Measurements from ENCODE around the gene ASXL3. TPM values are rescaled to one million over a fixed set of nuclear protein-coding genes. Genes with fewer than 3 reads are reported as not detected.

ASXL3 gene
- total RNA-seq, 4 donors from 2014 or later, result 0.93 to 2.2 (median 1.5) TPM

GRCh38 chr18:33653231-33653630 is 75.2 kb downstream of the ASXL3 start:
- Histone ChIP-seq H3K4me1 (no peaks in the 10 kb centered on the region), H3K36me3 (no peaks in the 10 kb centered on the region), H3K4me3 (no peak overlapping the region), H3K27me3 (no peaks in the 10 kb centered on the region), H3K9me3 (no peaks in the 10 kb centered on the region), H3K27ac (no peak overlapping the region)
- ATAC-seq, result no peak
- no peak for TF ChIP-seq POLR2A (IDR thresholded peaks at IDR 0.05)
- no peak for TF ChIP-seq EP300 (IDR thresholded peaks at IDR 0.05)
- TF ChIP-seq POLR2AphosphoS5 (IDR thresholded peaks at IDR 0.05), result no peak
- TF ChIP-seq CTCF (IDR thresholded peaks at IDR 0.05), result no peak
- WGBS, 2 donors (ENCODE audit: low coverage in 1 of 2), result 85 to 92% methylated on average over 2 to 3 of the region's 3 CpGs

GRCh38 chr18:33656889-33657448 is 79.0 kb downstream of the ASXL3 start:
- WGBS, 2 donors (ENCODE audit: low coverage in 1 of 2), result 44 to 51% methylated on average over 2 of the region's 2 CpGs
- Histone ChIP-seq H3K36me3 (no peaks in the 10 kb centered on the region), H3K9me3 (no peaks in the 10 kb centered on the region), H3K4me1 (no peaks in the 10 kb centered on the region), H3K4me3 (no peak overlapping the region), H3K27me3 (no peaks in the 10 kb centered on the region), H3K27ac (no peak overlapping the region)
- ATAC-seq, result no peak
- TF ChIP-seq POLR2A (IDR thresholded peaks at IDR 0.05), result no peak
- no peak for TF ChIP-seq POLR2AphosphoS5 (IDR thresholded peaks at IDR 0.05)
- TF ChIP-seq CTCF (IDR thresholded peaks at IDR 0.05), result no peak
- TF ChIP-seq EP300 (IDR thresholded peaks at IDR 0.05), result no peak

DNA sequence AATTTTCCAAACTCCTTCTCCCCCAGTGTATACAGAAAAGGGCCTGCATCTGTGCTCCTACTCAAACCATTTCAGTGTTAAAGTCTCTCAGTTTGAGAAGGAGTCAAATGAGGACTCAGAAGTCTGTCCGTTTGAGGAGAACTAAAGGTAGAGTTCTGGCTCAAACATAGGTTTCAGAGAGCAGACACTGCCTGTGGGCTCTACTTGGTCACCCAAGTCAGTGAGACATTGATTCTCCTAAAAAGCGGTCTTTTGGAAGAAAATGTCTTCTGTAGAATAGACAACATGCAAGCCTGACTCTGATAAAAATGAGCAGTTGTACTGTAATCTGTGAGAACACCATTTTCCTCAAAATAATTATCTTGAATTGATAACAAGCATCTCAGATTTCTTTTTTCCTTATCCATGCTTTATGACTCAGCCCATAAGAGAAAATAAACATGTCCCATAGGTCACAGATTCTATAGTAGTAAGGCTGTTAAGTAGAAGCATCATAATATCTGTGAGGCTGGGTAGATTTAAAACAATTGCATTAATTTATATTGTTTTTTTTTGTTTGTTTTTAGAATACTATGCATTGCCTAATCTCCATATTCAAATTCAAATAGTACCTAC is 82.8 kb downstream of the ASXL3 start:
- no peaks in the 10 kb centered on the region for H3K36me3 ChIP-seq
- TF ChIP-seq EP300 (IDR thresholded peaks at IDR 0.05), result no peak
- TF ChIP-seq CTCF (IDR thresholded peaks at IDR 0.05), result no peak
- TF ChIP-seq POLR2AphosphoS5 (IDR thresholded peaks at IDR 0.05), result no peak
- no peak for TF ChIP-seq POLR2A (IDR thresholded peaks at IDR 0.05)

DNA sequence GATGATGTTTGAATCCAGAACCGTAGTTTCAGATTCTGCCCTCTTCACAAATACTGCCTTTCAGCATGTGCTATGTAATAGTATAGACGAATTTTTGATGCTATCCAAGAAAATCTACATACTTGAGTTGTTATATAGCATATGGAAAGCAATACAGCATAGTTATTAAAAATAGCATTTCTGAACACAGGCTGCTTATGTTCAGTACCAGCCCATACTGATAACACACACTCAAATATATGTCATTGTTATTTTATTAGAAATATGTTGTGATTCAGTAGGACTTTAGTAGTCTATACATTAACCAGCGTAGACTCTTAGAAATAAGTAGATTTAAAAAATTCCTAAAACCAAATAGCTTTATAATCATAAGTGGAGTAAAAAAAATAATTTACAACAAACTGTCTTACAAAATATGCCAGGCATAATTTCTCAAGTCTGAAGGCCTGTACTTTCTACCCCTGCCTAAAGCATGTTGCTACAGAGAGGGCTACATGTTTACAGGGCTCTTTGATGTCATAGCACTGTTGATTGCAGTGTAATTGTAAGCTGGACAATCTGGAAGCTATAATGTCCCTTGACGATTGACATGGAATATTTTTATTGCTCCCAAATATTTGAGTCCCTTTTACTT is 86.3 kb downstream of the ASXL3 start:
- Histone ChIP-seq H3K27me3 (no peaks in the 10 kb centered on the region), H3K9me3 (no peaks in the 10 kb centered on the region), H3K27ac (no peak overlapping the region), H3K4me1 (no peaks in the 10 kb centered on the region), H3K4me3 (no peak overlapping the region), H3K36me3 (no peaks in the 10 kb centered on the region)
- WGBS, 2 donors (ENCODE audit: low coverage in 1 of 2), result 74 to 80% methylated on average over 4 of the region's 4 CpGs
- ATAC-seq, result no peak
- TF ChIP-seq EP300 (IDR thresholded peaks at IDR 0.05) (no peak), POLR2AphosphoS5 (IDR thresholded peaks at IDR 0.05) (no peak), POLR2A (IDR thresholded peaks at IDR 0.05) (no peak), CTCF (IDR thresholded peaks at IDR 0.05) (no peak)

More for the DNA sequence above, 82.8 kb downstream of the ASXL3 start:
- no peaks in the 10 kb centered on the region for H3K9me3 ChIP-seq
- H3K4me3 ChIP-seq, result no peak overlapping the region
- 83 to 100% methylated on average over 1 of the region's 2 CpGs for WGBS, 2 donors (ENCODE audit: low coverage in 1 of 2)
- H3K27me3 ChIP-seq, result no peaks in the 10 kb centered on the region
- H3K27ac ChIP-seq, result no peak overlapping the region
- no peaks in the 10 kb centered on the region for H3K4me1 ChIP-seq
- no peak for ATAC-seq

DNA sequence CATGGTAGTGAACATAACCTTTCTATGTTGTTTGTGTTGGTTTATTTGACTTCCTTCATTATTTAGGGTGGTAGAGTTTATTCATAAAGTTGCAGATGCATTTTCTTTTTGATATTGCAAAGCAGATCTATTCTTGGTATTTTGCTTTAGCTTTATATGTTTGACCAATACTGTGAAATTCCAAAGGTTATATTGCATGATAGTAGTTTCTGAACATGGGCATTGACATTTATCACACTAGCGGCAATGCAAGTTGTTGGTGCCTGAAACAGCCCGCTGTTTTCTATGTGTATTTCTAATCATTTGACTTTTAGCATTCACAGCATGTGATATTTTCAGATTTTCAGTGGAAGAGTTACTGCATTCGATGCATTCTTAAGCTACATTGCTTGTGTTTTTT is 87.2 kb downstream of the ASXL3 start:
- H3K27me3 ChIP-seq, result no peaks in the 10 kb centered on the region

More for the DNA sequence above, 87.2 kb downstream of the ASXL3 start:
- 84 to 96% methylated on average over 3 of the region's 3 CpGs for WGBS, 2 donors (ENCODE audit: low coverage in 1 of 2)
- ATAC-seq, result no peak
- no peak overlapping the region for H3K4me3 ChIP-seq
- no peak for TF ChIP-seq EP300 (IDR thresholded peaks at IDR 0.05)
- no peak for TF ChIP-seq POLR2A (IDR thresholded peaks at IDR 0.05)
- no peak for TF ChIP-seq CTCF (IDR thresholded peaks at IDR 0.05)
- no peak for TF ChIP-seq POLR2AphosphoS5 (IDR thresholded peaks at IDR 0.05)
- no peak overlapping the region for H3K27ac ChIP-seq
- H3K4me1 ChIP-seq, result no peaks in the 10 kb centered on the region
- H3K9me3 ChIP-seq, result no peaks in the 10 kb centered on the region
- no peaks in the 10 kb centered on the region for H3K36me3 ChIP-seq

Data from gastroesophageal sphincter (tissue), 4 donors.